Liver (tissue), 9 donors: ENCODE results near the gene CEP128. TPM values are rescaled to one million over a fixed set of nuclear protein-coding genes. Genes with fewer than 3 reads are reported as not detected.

Experiments used
- DNase-seq: peaks from one replicate; pipeline ENCODE4 v3.0.0-alpha.2; 2017; ENCODE audit warnings: low spot score
- H3K27ac ChIP-seq, 2 donors: one replicate each; pipeline ENCODE4 v1.7.0; 2013; ENCODE audit warnings: inconsistent platforms in 2 of 2, low read length in 2 of 2, control low read depth in 1 of 2, low read depth in 1 of 2, mild to moderate bottlenecking in 1 of 2
- H3K27me3 ChIP-seq, 4 donors: one replicate each; pipeline versions ENCODE4 v1.6.1 to v1.7.0; 2013; ENCODE audit warnings: low read length in 3 of 4, inconsistent platforms in 1 of 4, mild to moderate bottlenecking in 1 of 4, moderate library complexity in 1 of 4; ENCODE audit not compliant: control insufficient read depth in 4 of 4, insufficient read depth in 4 of 4
- H3K36me3 ChIP-seq, 4 donors: one replicate each; pipeline versions ENCODE4 v1.6.1 to v1.7.0; 2013; ENCODE audit warnings: low read length in 3 of 4, mild to moderate bottlenecking in 3 of 4, low read depth in 1 of 4, moderate library complexity in 1 of 4; ENCODE audit not compliant: control insufficient read depth in 4 of 4, insufficient read depth in 3 of 4
- H3K4me1 ChIP-seq, 4 donors: one replicate each; pipeline versions ENCODE4 v1.6.1 to v1.7.0; 2013; ENCODE audit warnings: low read length in 3 of 4, mild to moderate bottlenecking in 3 of 4, moderate library complexity in 1 of 4; ENCODE audit not compliant: control insufficient read depth in 4 of 4, insufficient read depth in 4 of 4
- H3K4me3 ChIP-seq, 3 donors: one replicate each; pipeline versions ENCODE4 v1.6.1 to v1.7.0; 2013; ENCODE audit warnings: low read length in 3 of 3, control low read depth in 1 of 3, low read depth in 1 of 3, mild to moderate bottlenecking in 1 of 3
- H3K9ac ChIP-seq, 2 donors: one replicate each; pipeline ENCODE4 v1.7.0; 2013; ENCODE audit warnings: low read length in 2 of 2, mild to moderate bottlenecking in 2 of 2, moderate library complexity in 2 of 2, control low read depth in 1 of 2, low read depth in 1 of 2
- H3K9me3 ChIP-seq, 4 donors: one replicate each; pipeline versions ENCODE4 v1.6.1 to v1.7.0; 2013; ENCODE audit warnings: low read length in 3 of 4; ENCODE audit not compliant: control insufficient read depth in 4 of 4
- EGR1 ChIP-seq, 2 donors: IDR thresholded peaks; 2 replicates each; pipeline ENCODE4 v1.6.1; 2016 to 2018; ENCODE audit warnings: antibody characterized with exemption in 2 of 2, low read depth in 2 of 2
- FOXA1 ChIP-seq: IDR thresholded peaks from 2 replicates; pipeline ENCODE4 v1.6.1; 2016; ENCODE audit warnings: antibody characterized with exemption
- FOXA2 ChIP-seq: IDR thresholded peaks from 2 replicates; pipeline ENCODE4 v1.6.1; 2016; ENCODE audit warnings: antibody characterized with exemption
- GABPA ChIP-seq, 2 donors: IDR thresholded peaks in 1 of 2; conservative IDR thresholded peaks in 1 of 2; 2 replicates each; pipeline ENCODE4 v1.6.1; 2016; ENCODE audit warnings: antibody characterized with exemption in 2 of 2, mild to moderate bottlenecking in 1 of 2, moderate library complexity in 1 of 2
- HNF4A ChIP-seq, 2 donors: conservative IDR thresholded peaks; 2 replicates each; pipeline ENCODE4 v1.6.1; 2016; ENCODE audit warnings: antibody characterized with exemption in 2 of 2, mild to moderate bottlenecking in 2 of 2
- HNF4G ChIP-seq: IDR thresholded peaks from 2 replicates; pipeline ENCODE4 v1.6.1; 2016; ENCODE audit warnings: antibody characterized with exemption
- JUND ChIP-seq, 2 donors: IDR thresholded peaks; 2 replicates each; pipeline ENCODE4 v1.6.1; 2016; ENCODE audit warnings: antibody characterized with exemption in 2 of 2
- NR2F2 ChIP-seq: IDR thresholded peaks from 2 replicates; pipeline ENCODE4 v1.6.1; 2016; ENCODE audit warnings: antibody characterized with exemption
- RXRA ChIP-seq, 2 donors: IDR thresholded peaks; 2 replicates each; pipeline ENCODE4 v1.6.1; 2017 to 2018; ENCODE audit warnings: antibody characterized with exemption in 2 of 2, mild to moderate bottlenecking in 1 of 2
- SP1 ChIP-seq: IDR thresholded peaks from 2 replicates; pipeline ENCODE4 v1.6.1; 2018; ENCODE audit warnings: antibody characterized with exemption, mild to moderate bottlenecking
- TAF1 ChIP-seq: conservative IDR thresholded peaks from 2 replicates; pipeline ENCODE4 v1.6.1; 2016; ENCODE audit warnings: antibody characterized with exemption, mild to moderate bottlenecking
- YY1 ChIP-seq: IDR thresholded peaks from 2 replicates; pipeline ENCODE4 v1.6.1; 2016; ENCODE audit warnings: antibody characterized with exemption, mild to moderate bottlenecking
- WGBS: extraction: QIAGEN DNeasy Blood & Tissue Kit; methylation state at CpG from one replicate; pipeline ENCODE4 v1.1.7; 2013; 5-methylcytosine and 5-hydroxymethylcytosine counted together
- polyA plus RNA-seq, 2 donors: library from polyadenylated mRNA; stranded (reverse) in 1 of 2; unstranded in 1 of 2; fragments of 200-250 nt in 1 of 2; fragments of >200 nt in 1 of 2; fragmentation: Nextera tagmentation in 1 of 2; extraction: Ambion mirVana in 1 of 2; gene quantifications; one replicate each; pipeline versions ENCODE4 v1.2.1 to v1.2.3, GENCODE V29; 2013 to 2015
- total RNA-seq, 2 donors: library from RNA; depleted of rRNA; stranded (reverse); fragments of >200 nt; gene quantifications; one replicate each; pipeline ENCODE4 v1.2.3, GENCODE V29; 2014
- TF ChIP-seq, protein P1 (sequence below): IDR thresholded peaks from 2 replicates; pipeline ENCODE4 v1.6.1; 2016; ENCODE audit warnings: antibody characterized with exemption
- TF ChIP-seq, protein P2 (sequence below): IDR thresholded peaks from 2 replicates; pipeline ENCODE4 v1.6.1; 2016; ENCODE audit warnings: antibody characterized with exemption
- TF ChIP-seq, protein P3 (sequence below): IDR thresholded peaks from 2 replicates; pipeline ENCODE4 v1.6.1; 2016; ENCODE audit warnings: antibody characterized with exemption, mild to moderate bottlenecking
- TF ChIP-seq, protein P4 (sequence below): IDR thresholded peaks from 2 replicates; pipeline ENCODE4 v1.6.1; 2016; ENCODE audit warnings: antibody characterized with exemption
- donor health status: healthy.
- donor health status: healthy.
- donor health status: healthy.
- donor health status: healthy.
- donor health status: healthy.

CEP128 gene
- total and polyA plus RNA-seq, 4 donors, result 0.27 to 3.8 (median 1.4) TPM

DNA sequence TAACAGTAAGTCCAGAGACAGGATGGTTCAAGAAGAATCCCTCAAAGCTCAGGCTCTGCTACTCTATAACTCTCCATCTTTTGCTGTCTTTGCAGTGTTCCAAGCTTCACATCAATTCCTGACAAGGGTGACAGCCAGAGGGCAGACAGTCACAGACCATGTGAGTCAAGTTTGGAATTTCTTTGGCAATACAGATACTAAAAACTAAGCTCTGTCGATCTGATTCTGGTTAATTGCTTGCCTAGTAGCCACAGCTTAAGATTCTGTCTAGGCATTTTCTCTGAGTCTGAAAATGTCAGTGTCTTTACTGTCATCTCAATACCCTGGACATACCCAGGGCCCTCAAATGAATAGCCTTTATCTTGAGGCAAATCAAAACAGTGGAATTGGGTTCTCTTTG is 153.7 kb downstream of the CEP128 start:
- no peak overlapping the region for H3K27ac ChIP-seq
- peaks cover 0 to 3% (median 0%) of the 10 kb centered on the region in 4 donors for H3K36me3 ChIP-seq
- no peaks in the 10 kb centered on the region for H3K27me3 ChIP-seq
- TF ChIP-seq, protein P1, sequence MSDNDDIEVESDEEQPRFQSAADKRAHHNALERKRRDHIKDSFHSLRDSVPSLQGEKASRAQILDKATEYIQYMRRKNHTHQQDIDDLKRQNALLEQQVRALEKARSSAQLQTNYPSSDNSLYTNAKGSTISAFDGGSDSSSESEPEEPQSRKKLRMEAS, result no peak
- TF ChIP-seq SP1 (no peak), EGR1 (IDR thresholded peaks at IDR 0.05; ENCODE audit: low read depth in 2 of 2) (no peak), HNF4G (no peak), TAF1 (no peak), FOXA2 (no peak), JUND (IDR thresholded peaks at IDR 0.05) (no peak), YY1 (no peak)
- TF ChIP-seq, protein P2, sequence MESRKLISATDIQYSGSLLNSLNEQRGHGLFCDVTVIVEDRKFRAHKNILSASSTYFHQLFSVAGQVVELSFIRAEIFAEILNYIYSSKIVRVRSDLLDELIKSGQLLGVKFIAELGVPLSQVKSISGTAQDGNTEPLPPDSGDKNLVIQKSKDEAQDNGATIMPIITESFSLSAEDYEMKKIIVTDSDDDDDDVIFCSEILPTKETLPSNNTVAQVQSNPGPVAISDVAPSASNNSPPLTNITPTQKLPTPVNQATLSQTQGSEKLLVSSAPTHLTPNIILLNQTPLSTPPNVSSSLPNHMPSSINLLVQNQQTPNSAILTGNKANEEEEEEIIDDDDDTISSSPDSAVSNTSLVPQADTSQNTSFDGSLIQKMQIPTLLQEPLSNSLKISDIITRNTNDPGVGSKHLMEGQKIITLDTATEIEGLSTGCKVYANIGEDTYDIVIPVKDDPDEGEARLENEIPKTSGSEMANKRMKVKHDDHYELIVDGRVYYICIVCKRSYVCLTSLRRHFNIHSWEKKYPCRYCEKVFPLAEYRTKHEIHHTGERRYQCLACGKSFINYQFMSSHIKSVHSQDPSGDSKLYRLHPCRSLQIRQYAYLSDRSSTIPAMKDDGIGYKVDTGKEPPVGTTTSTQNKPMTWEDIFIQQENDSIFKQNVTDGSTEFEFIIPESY, result no peak
- TF ChIP-seq, protein P3, sequence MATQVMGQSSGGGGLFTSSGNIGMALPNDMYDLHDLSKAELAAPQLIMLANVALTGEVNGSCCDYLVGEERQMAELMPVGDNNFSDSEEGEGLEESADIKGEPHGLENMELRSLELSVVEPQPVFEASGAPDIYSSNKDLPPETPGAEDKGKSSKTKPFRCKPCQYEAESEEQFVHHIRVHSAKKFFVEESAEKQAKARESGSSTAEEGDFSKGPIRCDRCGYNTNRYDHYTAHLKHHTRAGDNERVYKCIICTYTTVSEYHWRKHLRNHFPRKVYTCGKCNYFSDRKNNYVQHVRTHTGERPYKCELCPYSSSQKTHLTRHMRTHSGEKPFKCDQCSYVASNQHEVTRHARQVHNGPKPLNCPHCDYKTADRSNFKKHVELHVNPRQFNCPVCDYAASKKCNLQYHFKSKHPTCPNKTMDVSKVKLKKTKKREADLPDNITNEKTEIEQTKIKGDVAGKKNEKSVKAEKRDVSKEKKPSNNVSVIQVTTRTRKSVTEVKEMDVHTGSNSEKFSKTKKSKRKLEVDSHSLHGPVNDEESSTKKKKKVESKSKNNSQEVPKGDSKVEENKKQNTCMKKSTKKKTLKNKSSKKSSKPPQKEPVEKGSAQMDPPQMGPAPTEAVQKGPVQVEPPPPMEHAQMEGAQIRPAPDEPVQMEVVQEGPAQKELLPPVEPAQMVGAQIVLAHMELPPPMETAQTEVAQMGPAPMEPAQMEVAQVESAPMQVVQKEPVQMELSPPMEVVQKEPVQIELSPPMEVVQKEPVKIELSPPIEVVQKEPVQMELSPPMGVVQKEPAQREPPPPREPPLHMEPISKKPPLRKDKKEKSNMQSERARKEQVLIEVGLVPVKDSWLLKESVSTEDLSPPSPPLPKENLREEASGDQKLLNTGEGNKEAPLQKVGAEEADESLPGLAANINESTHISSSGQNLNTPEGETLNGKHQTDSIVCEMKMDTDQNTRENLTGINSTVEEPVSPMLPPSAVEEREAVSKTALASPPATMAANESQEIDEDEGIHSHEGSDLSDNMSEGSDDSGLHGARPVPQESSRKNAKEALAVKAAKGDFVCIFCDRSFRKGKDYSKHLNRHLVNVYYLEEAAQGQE, result no peak
- TF ChIP-seq, protein P4, sequence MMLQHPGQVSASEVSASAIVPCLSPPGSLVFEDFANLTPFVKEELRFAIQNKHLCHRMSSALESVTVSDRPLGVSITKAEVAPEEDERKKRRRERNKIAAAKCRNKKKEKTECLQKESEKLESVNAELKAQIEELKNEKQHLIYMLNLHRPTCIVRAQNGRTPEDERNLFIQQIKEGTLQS, result no peak
- no peaks in the 10 kb centered on the region for H3K9me3 ChIP-seq
- no peak for DNase-seq
- WGBS, result 81% methylated on average over 1 of the region's 1 CpG
- H3K4me3 ChIP-seq, result no peak overlapping the region
- H3K9ac ChIP-seq, result no peak overlapping the region
- H3K4me1 ChIP-seq, result no peaks in the 10 kb centered on the region

DNA sequence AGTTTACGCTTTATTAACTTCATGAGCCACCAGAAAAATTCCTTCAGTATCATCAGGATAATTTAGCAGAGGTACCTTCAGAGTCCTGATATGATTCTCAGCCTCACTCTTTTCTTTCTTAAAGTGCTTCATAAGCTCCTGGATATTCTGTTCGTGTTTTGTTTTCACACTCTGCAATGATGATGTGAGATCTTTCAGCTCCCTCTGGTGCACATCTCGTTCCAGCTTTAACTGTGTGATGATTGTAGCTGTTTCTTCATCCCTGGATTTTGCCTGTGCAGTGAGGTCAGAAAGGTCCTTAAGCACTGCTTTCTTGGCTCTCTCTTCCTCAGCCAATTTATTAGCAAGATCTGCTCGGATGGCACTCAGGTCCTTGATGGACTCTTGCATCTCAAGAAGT is 156.7 kb downstream of the CEP128 start:
- no peak for DNase-seq
- Histone ChIP-seq H3K36me3 (no peaks in the 10 kb centered on the region), H3K4me1 (no peaks in the 10 kb centered on the region), H3K4me3 (no peak overlapping the region), H3K27ac (no peak overlapping the region), H3K9me3 (no peaks in the 10 kb centered on the region), H3K27me3 (no peaks in the 10 kb centered on the region), H3K9ac (no peak overlapping the region)
- no peak for TF ChIP-seq SP1
- 89% methylated on average over 4 of the region's 4 CpGs for WGBS

DNA sequence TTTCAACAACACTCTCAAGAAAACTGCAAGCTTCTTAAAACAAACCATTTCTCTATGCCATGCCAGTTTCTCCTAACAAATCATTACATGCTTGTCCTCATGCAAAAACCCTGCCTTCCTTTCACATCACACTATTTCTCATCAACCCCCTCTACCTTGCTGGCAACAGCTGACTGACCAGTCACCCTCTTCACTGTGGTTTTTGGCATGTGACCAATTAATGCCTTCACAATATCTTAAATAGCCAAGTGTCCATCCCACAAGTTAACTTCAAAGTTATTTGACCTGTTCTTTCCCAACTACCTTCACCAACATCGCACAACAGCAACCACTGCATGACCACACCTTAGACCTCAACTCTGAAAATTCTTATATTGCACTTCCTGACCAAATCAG is 159.6 kb downstream of the CEP128 start:
- H3K9me3 ChIP-seq, result no peaks in the 10 kb centered on the region
- no peaks in the 10 kb centered on the region for H3K27me3 ChIP-seq
- H3K9ac ChIP-seq, result no peak overlapping the region
- no peaks in the 10 kb centered on the region for H3K4me1 ChIP-seq
- no peak for DNase-seq
- 94% methylated on average over 1 of the region's 1 CpG for WGBS
- H3K36me3 ChIP-seq, result no peaks in the 10 kb centered on the region
- H3K4me3 ChIP-seq, result no peak overlapping the region
- no peak overlapping the region for H3K27ac ChIP-seq
- TF ChIP-seq, protein P3, result no peak
- TF ChIP-seq HNF4G (no peak), JUND (IDR thresholded peaks at IDR 0.05) (no peak), FOXA2 (no peak), RXRA (IDR thresholded peaks at IDR 0.05) (no peak), NR2F2 (no peak), GABPA (IDR thresholded peaks at IDR 0.05 in 1 of 2, conservative IDR thresholded peaks at IDR 0.05 in 1 of 2) (no peak), SP1 (no peak), FOXA1 (no peak), TAF1 (no peak), HNF4A (conservative IDR thresholded peaks at IDR 0.05) (no peak)
- TF ChIP-seq, protein P2, result no peak
- TF ChIP-seq, protein P1, result no peak
